ENCODE results near the gene UGT1A8.

- TF ChIP-seq CTCF (IDR thresholded peaks at IDR 0.05) (no peak), POLR2A (IDR thresholded peaks at IDR 0.05) (no peak)
Measured at GRCh38 chr2:233639860-233640259, 22.4 kb downstream of the UGT1A8 start.

All from vagina (tissue), 2 donors.